ENCODE data around the gene KMT2A. TPM values are rescaled to one million over a fixed set of nuclear protein-coding genes. Genes with fewer than 3 reads are reported as not detected.
A peak's percentile ranks its signal among the peaks of the same experiment; 100 is the strongest.

The KMT2A gene
- total RNA-seq (10 to 100 TPM; 42.9 to 93.9 (median 62.8) TPM), polyA plus RNA-seq (10 to 100 TPM in 1 of 3 donors, 1 to 10 TPM in 2; 5.3 to 21.3 (median 5.4) TPM)

GRCh38 chr11:118435893-118436624 is at the start of gene KMT2A:
Gene KMT2A (plus strand): TSS chr11:118436492. CDS start chr11:118436513, 21 bp downstream.
- TF ChIP-seq CTCF (IDR thresholded peaks at IDR 0.05) (peak in 3 of 4 experiments; percentile 67 to 89 (median 72)), EP300 (IDR thresholded peaks at IDR 0.05) (no peak), POLR2A (IDR thresholded peaks at IDR 0.05) (no peak), POLR2AphosphoS5 (IDR thresholded peaks at IDR 0.05) (peak; percentile 62 to 78 (median 72))
- intact Hi-C loops (cut with DNase I), result loop anchor here (1.0 to 5.0 kb wide), 3 partner anchors 19 to 51 kb away; partner anchors contain the start of gene ATP5MG
- H3K4me1 ChIP-seq, result peaks cover 3 to 57% (median 40%) of the 10 kb centered on the region in 4 donors
- no peaks in the 10 kb centered on the region for H3K9me3 ChIP-seq
- no peaks in the 10 kb centered on the region for H3K27me3 ChIP-seq
- peak; percentile 99 for DNase-seq
- H3K4me3 ChIP-seq, result peak within 1 kb of the TSS; percentile 88 to 100 (median 98)
- 1% methylated on average over 83 of the region's 83 CpGs for WGBS, 2 donors
- no peaks in the 10 kb centered on the region for H3K36me3 ChIP-seq
- H3K27ac ChIP-seq, result peak within 1 kb of the TSS; percentile 93 to 97 (median 95)

GRCh38 chr11:118396097-118396501 is 40.2 kb upstream of the KMT2A start:
- Histone ChIP-seq H3K9me3 (no peaks in the 10 kb centered on the region), H3K4me3 (no peak overlapping the region), H3K27ac (no peak overlapping the region), H3K36me3 (peaks cover 6 to 82% (median 38%) of the 10 kb centered on the region in 4 donors), H3K4me1 (peaks cover 0 to 6% (median 5%) of the 10 kb centered on the region in 4 donors), H3K27me3 (no peaks in the 10 kb centered on the region)
- TF ChIP-seq POLR2A (IDR thresholded peaks at IDR 0.05) (no peak), EP300 (IDR thresholded peaks at IDR 0.05) (no peak), POLR2AphosphoS5 (IDR thresholded peaks at IDR 0.05) (no peak), CTCF (IDR thresholded peaks at IDR 0.05) (no peak)
- 85 to 86% methylated on average over 6 of the region's 6 CpGs for WGBS, 2 donors
- DNase-seq, result no peak
- intact Hi-C loops (cut with DNase I), result no loop called here

GRCh38 chr11:118397448-118397847 is 38.8 kb upstream of the KMT2A start:
- intact Hi-C loops (cut with DNase I), result no loop called here
- Histone ChIP-seq H3K4me1 (peaks cover 0 to 8% (median 7%) of the 10 kb centered on the region in 4 donors), H3K4me3 (no peak overlapping the region), H3K9me3 (no peaks in the 10 kb centered on the region), H3K27ac (no peak overlapping the region), H3K36me3 (peaks cover 4 to 68% (median 32%) of the 10 kb centered on the region in 4 donors), H3K27me3 (no peaks in the 10 kb centered on the region)
- TF ChIP-seq CTCF (IDR thresholded peaks at IDR 0.05) (no peak), EP300 (IDR thresholded peaks at IDR 0.05) (no peak), POLR2A (IDR thresholded peaks at IDR 0.05) (no peak), POLR2AphosphoS5 (IDR thresholded peaks at IDR 0.05) (no peak)
- no peak for DNase-seq

GRCh38 chr11:118398791-118399559 is 37.3 kb upstream of the KMT2A start:
- TF ChIP-seq POLR2AphosphoS5 (IDR thresholded peaks at IDR 0.05) (no peak), EP300 (IDR thresholded peaks at IDR 0.05) (no peak), POLR2A (IDR thresholded peaks at IDR 0.05) (no peak), CTCF (IDR thresholded peaks at IDR 0.05) (no peak)
- Histone ChIP-seq H3K4me1 (peaks cover 0 to 24% (median 21%) of the 10 kb centered on the region in 4 donors), H3K27ac (no peak overlapping the region), H3K27me3 (no peaks in the 10 kb centered on the region), H3K36me3 (peaks cover 4 to 53% (median 17%) of the 10 kb centered on the region in 4 donors), H3K4me3 (no peak overlapping the region), H3K9me3 (no peaks in the 10 kb centered on the region)
- no peak for DNase-seq
- intact Hi-C loops (cut with DNase I), result no loop called here
- 46 to 68% methylated on average over 3 of the region's 3 CpGs for WGBS, 2 donors

Measured in sigmoid colon (tissue), 7 donors.